Measurements from ENCODE around the gene IL34.

DNA sequence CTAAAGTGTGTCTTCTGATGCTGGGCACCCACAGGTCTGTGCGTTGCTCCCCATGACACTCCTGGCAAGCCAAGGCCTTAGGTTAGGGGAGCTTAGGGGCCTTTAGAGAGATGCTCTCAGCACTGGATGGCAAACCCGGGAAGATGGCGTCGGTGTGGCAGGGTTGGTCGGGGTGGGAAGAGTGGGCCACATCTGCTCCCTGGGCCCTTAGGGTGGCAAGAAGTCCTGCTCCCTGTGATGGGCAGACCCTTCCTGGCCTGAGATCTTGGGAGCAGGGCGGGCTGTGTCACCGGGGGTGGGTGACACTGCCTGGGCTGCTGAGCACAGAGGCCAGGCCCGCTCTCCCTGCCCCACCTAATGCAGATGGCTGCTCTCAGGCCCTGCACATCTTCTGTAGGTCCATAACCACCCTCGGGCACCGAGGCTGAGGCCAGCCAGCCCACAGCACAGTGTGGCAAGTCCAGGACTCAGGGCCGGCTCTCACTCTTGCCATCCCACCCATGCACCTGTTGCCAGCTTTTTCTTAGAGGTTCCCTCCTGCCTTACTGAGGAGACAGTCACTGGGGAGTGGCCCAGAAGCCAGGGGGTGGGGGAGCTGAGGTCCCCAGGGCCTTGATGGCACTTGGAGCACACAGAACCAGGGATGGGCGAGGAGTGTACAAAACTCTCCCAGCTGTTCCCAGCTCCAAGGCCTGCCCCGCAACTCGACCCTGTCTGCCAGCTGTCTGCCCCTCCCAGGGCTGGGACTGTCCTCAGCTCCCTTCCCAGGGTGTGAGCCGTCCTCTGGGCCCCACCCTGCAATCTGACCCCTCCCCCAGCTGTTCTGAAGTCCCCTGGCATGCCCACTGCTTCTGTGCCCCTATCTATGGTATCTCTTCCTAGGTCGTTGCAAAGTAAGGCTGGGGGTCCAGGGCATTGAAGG lies 43.9 kb downstream of the IL34 start:
- no peak for TF ChIP-seq CTCF (IDR thresholded peaks at IDR 0.05; ENCODE audit: low read length)
- TF ChIP-seq EZH2 (IDR thresholded peaks at IDR 0.05; ENCODE audit: borderline replicate concordance, low read length), result no peak

All from OCI-LY1 (cell line).